ENCODE data around the gene MOV10. TPM values are rescaled to one million over a fixed set of nuclear protein-coding genes. Genes with fewer than 3 reads are reported as not detected.

MOV10 gene
- total and polyA plus RNA-seq, 9 of the 15 experiments (the other 6 are each of a cell fraction or from before 2014, with no cell fraction given), result 16.7 to 105 (median 49.5) TPM

DNA sequence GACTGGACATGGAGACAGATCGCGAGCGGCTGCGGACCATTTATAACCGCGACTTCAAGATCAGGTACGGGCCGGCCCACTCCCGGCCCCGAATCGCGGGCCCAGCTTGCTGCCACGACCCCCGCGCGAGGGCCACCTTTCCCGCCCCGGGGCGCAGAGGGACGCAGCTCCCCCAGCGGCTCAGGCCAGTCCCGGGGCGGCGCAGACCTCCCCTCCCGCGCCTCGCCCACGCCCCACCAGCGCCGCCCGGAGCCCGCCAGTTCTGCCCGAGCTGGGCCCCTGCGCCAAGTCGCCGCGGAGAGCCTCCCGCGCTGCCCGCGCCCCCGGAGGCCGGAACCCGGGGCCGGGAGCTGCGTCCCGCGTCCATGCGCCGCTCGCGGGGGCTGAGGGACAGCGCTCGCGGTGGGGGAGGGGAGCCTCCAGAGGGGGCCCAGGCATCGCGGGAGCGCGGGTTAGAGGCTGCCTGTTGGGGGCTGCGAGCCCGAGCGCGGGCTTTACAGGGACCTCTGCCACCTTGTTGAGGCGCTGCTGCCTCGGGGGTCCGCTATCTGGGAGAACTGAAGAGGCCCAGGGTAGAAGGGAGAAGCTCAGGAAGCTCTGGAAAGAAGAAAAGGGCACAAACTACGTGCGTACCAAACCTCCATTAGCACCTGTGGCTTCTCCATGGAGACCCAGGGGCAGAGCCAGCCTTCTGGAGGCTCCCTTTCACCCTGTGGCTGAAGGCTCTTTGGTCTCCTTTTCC, 698 bp downstream of the MOV10 start (continued):
- TF ChIP-seq, protein P1, sequence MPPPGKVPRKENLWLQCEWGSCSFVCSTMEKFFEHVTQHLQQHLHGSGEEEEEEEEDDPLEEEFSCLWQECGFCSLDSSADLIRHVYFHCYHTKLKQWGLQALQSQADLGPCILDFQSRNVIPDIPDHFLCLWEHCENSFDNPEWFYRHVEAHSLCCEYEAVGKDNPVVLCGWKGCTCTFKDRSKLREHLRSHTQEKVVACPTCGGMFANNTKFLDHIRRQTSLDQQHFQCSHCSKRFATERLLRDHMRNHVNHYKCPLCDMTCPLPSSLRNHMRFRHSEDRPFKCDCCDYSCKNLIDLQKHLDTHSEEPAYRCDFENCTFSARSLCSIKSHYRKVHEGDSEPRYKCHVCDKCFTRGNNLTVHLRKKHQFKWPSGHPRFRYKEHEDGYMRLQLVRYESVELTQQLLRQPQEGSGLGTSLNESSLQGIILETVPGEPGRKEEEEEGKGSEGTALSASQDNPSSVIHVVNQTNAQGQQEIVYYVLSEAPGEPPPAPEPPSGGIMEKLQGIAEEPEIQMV (tag; conservative IDR thresholded peaks at IDR 0.05; ENCODE audit: low read depth), result 0 out of 2 replicates have a peak, but pooled peaks have one; percentile 15
- TF ChIP-seq SAFB (IDR thresholded peaks at IDR 0.05; ENCODE audit: borderline replicate concordance, low read depth, low read length) (peak; percentile 49; the same call in 1 of the 2 replicates), ARHGAP35 (IDR thresholded peaks at IDR 0.05; ENCODE audit: partially characterized antibody) (no peak), TAL1 (IDR thresholded peaks at IDR 0.05) (no peak), MTF1 (CRISPR knock-in tag; IDR thresholded peaks at IDR 0.05; ENCODE audit: borderline replicate concordance) (no peak), BRD4 (IDR thresholded peaks at IDR 0.05) (peak; percentile 62; the same call in 1 of the 2 replicates), MAFK (IDR thresholded peaks at IDR 0.05; ENCODE audit: low read length) (no peak), FOXA3 (CRISPR knock-in tag; conservative IDR thresholded peaks at IDR 0.05 in 1 of 2, IDR thresholded peaks at IDR 0.05 in 1 of 2) (no peak), ESRRB (CRISPR knock-in tag; IDR thresholded peaks at IDR 0.05; ENCODE audit: borderline replicate concordance) (no peak), NELFE (IDR thresholded peaks at IDR 0.05; ENCODE audit: insufficient read depth, insufficient read length) (no peak), JUN (IDR thresholded peaks at IDR 0.05; ENCODE audit: borderline replicate concordance, low read depth, low read length) (no peak), JUN (CRISPR knock-in tag; IDR thresholded peaks at IDR 0.05; ENCODE audit: borderline replicate concordance) (0 out of 2 replicates have a peak, but pooled peaks have one; percentile 82), FUS (optimal IDR thresholded peaks at IDR 0.05; ENCODE audit: low read depth, low read length) (peak; percentile 96), ZNF282 (CRISPR knock-in tag; IDR thresholded peaks at IDR 0.05) (peak; percentile 95), EGR1 (conservative IDR thresholded peaks at IDR 0.05) (peak; percentile 47), PHTF2 (CRISPR knock-in tag; IDR thresholded peaks at IDR 0.05) (no peak)
- TF ChIP-seq, protein P2, sequence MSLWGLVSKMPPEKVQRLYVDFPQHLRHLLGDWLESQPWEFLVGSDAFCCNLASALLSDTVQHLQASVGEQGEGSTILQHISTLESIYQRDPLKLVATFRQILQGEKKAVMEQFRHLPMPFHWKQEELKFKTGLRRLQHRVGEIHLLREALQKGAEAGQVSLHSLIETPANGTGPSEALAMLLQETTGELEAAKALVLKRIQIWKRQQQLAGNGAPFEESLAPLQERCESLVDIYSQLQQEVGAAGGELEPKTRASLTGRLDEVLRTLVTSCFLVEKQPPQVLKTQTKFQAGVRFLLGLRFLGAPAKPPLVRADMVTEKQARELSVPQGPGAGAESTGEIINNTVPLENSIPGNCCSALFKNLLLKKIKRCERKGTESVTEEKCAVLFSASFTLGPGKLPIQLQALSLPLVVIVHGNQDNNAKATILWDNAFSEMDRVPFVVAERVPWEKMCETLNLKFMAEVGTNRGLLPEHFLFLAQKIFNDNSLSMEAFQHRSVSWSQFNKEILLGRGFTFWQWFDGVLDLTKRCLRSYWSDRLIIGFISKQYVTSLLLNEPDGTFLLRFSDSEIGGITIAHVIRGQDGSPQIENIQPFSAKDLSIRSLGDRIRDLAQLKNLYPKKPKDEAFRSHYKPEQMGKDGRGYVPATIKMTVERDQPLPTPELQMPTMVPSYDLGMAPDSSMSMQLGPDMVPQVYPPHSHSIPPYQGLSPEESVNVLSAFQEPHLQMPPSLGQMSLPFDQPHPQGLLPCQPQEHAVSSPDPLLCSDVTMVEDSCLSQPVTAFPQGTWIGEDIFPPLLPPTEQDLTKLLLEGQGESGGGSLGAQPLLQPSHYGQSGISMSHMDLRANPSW (CRISPR knock-in tag; IDR thresholded peaks at IDR 0.05), result peak; percentile 69; the same call in 1 of the 2 replicates
- TF ChIP-seq, protein P3, sequence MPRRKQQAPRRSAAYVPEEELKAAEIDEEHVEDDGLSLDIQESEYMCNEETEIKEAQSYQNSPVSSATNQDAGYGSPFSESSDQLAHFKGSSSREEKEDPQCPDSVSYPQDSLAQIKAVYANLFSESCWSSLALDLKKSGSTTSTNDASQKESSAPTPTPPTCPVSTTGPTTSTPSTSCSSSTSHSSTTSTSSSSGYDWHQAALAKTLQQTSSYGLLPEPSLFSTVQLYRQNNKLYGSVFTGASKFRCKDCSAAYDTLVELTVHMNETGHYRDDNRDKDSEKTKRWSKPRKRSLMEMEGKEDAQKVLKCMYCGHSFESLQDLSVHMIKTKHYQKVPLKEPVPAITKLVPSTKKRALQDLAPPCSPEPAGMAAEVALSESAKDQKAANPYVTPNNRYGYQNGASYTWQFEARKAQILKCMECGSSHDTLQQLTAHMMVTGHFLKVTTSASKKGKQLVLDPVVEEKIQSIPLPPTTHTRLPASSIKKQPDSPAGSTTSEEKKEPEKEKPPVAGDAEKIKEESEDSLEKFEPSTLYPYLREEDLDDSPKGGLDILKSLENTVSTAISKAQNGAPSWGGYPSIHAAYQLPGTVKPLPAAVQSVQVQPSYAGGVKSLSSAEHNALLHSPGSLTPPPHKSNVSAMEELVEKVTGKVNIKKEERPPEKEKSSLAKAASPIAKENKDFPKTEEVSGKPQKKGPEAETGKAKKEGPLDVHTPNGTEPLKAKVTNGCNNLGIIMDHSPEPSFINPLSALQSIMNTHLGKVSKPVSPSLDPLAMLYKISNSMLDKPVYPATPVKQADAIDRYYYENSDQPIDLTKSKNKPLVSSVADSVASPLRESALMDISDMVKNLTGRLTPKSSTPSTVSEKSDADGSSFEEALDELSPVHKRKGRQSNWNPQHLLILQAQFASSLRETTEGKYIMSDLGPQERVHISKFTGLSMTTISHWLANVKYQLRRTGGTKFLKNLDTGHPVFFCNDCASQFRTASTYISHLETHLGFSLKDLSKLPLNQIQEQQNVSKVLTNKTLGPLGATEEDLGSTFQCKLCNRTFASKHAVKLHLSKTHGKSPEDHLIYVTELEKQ (CRISPR knock-in tag; IDR thresholded peaks at IDR 0.05), result 0 out of 2 replicates have a peak, but pooled peaks have one; percentile 13
